ENCODE results near the gene CSK.

The CSK gene

GRCh38 chr15:74828835-74829234, 47.0 kb downstream of the CSK start:
- DNase-seq, result no peak

- DNase-seq, result no peak
Measured at GRCh38 chr15:74829486-74829885, 47.6 kb downstream of the CSK start.

GRCh38 chr15:74829991-74830390, 48.1 kb downstream of the CSK start:
- no peak for DNase-seq

GRCh38 chr15:74830868-74831267, 49.0 kb downstream of the CSK start:
- DNase-seq, result no peak

GRCh38 chr15:74831813-74832495, 50.1 kb downstream of the CSK start:
- DNase-seq, result no peak

- no peak for DNase-seq
Measured at GRCh38 chr15:74832826-74833225, 50.9 kb downstream of the CSK start.

GRCh38 chr15:74833376-74834107, 51.7 kb downstream of the CSK start:
- DNase-seq, result no peak

- peak; percentile 69 for DNase-seq
Measured at GRCh38 chr15:74835312-74835823, 53.5 kb downstream of the CSK start.

- DNase-seq, result no peak
Measured at GRCh38 chr15:74836846-74837245, 55.0 kb downstream of the CSK start.

- DNase-seq, result no peak
Measured at GRCh38 chr15:74837482-74838136, 55.7 kb downstream of the CSK start.

- no peak for DNase-seq
Measured at GRCh38 chr15:74838137-74838516, 56.2 kb downstream of the CSK start.

- DNase-seq, result no peak
Measured at GRCh38 chr15:74838746-74839525, 57.1 kb downstream of the CSK start.

- DNase-seq, result no peak
Measured at GRCh38 chr15:74839526-74840395, 57.9 kb downstream of the CSK start.

GRCh38 chr15:74840851-74841775, 59.2 kb downstream of the CSK start:
- no peak for DNase-seq

GRCh38 chr15:74841891-74842373, 60.1 kb downstream of the CSK start:
- no peak for DNase-seq

GRCh38 chr15:74842581-74843444, 60.9 kb downstream of the CSK start, which contains the start of gene ULK3:
Gene ULK3, minus strand, starts transcription at chr15:74843156. Its CDS starts 51 bp downstream, at chr15:74843105.
- DNase-seq, result peak; percentile 95

GRCh38 chr15:74843445-74843828, 61.6 kb downstream of the CSK start:
- DNase-seq, result no peak

- DNase-seq, result peak; percentile 25
Measured at GRCh38 chr15:74843891-74844299, 62.0 kb downstream of the CSK start.

All from stimulated activated CD4-positive, alpha-beta T cell treated with anti-CD3 and anti-CD28 coated beads, Interleukin-15, amount 100 ng/mL, for 24 hours (primary cell).